Stomach (tissue), 9 donors: ENCODE measurements around the gene ADAM22. TPM values are rescaled to one million over a fixed set of nuclear protein-coding genes. Genes with fewer than 3 reads are reported as not detected.

ENCODE experiments used
- DNase-seq, 2 donors: peaks; one replicate each; pipeline versions ENCODE4 v3.0.0 to v3.0.0-alpha.2; 2013 to 2019
- H3K27ac ChIP-seq, 5 donors: fragments of 200-600 bp in 4 of 5; sonication (generic) in 4 of 5; one replicate each; pipeline ENCODE4 v1.5.1; 2013 to 2019; ENCODE audit warnings: mild to moderate bottlenecking in 1 of 5, moderate library complexity in 1 of 5
- H3K27me3 ChIP-seq, 3 donors: fragments of 200-600 bp; sonication (generic); one replicate each; pipeline ENCODE4 v1.5.1; 2017 to 2019; ENCODE audit warnings: mixed run types in 1 of 3
- H3K36me3 ChIP-seq, 4 donors: fragments of 200-600 bp; sonication (generic); 1 replicate in 3 of 4; 2 replicates in 1 of 4; pipeline ENCODE4 v1.5.1; 2016 to 2019
- H3K4me1 ChIP-seq, 4 donors: fragments of 200-600 bp; sonication (generic); one replicate each; pipeline ENCODE4 v1.5.1; 2016 to 2019
- H3K4me3 ChIP-seq, 4 donors: fragments of 200-600 bp; sonication (generic) in 3 of 4; one replicate each; pipeline ENCODE4 v1.5.1; 2016 to 2019; ENCODE audit warnings: mild to moderate bottlenecking in 1 of 4
- H3K9me3 ChIP-seq, 4 donors: fragments of 200-600 bp; sonication (generic); one replicate each; pipeline ENCODE4 v1.5.1; 2016 to 2019
- EP300 ChIP-seq: sonication (generic); formaldehyde crosslinking; IDR thresholded peaks from one replicate; pipeline ENCODE4 v1.6.1; 2017; ENCODE audit warnings: antibody characterized with exemption
- POLR2A ChIP-seq, 4 donors: fragments of 450-650 bp; IDR thresholded peaks; one replicate each; pipeline ENCODE4 v1.6.1; 2016; ENCODE audit warnings: antibody characterized with exemption in 4 of 4, control low read depth in 2 of 4, mild to moderate bottlenecking in 1 of 4, moderate library complexity in 1 of 4
- POLR2AphosphoS5 ChIP-seq, 3 donors: sonication (generic); formaldehyde crosslinking; IDR thresholded peaks; one replicate each; pipeline ENCODE4 v1.6.1; 2016; ENCODE audit warnings: antibody characterized with exemption in 3 of 3
- WGBS, 5 donors: extraction: QIAGEN DNeasy Blood & Tissue Kit in 3 of 5; methylation state at CpG; one replicate each; pipeline versions ENCODE4 v1.1.5 to v1.1.7; 2013 to 2018; 5-methylcytosine and 5-hydroxymethylcytosine counted together
- intact Hi-C: fragments of 100-400 bp; cut with DNase I; formaldehyde crosslinking; loops from one replicate; pipeline ENCODE4 v1.15.1; 2023; ENCODE audit warnings: low total_unique reads
- polyA plus RNA-seq, 3 donors: library from polyadenylated mRNA; stranded (reverse); fragments of 200-250 nt; gene quantifications; one replicate each; pipeline ENCODE4 v1.2.3, GENCODE V29; 2013
- total RNA-seq, 5 donors: library from RNA; depleted of rRNA; stranded (reverse); fragments of >200 nt; gene quantifications; one replicate each; pipeline versions ENCODE4 v1.1.0 to v1.2.3, GENCODE V29; 2014 to 2016
- TF ChIP-seq, protein P1 (sequence below), 7 experiments: fragments of 450-650 bp in 4 of 7; fragments of 200-600 bp in 3 of 7; sonication (generic) in 3 of 7; IDR thresholded peaks; one replicate each; pipeline ENCODE4 v1.5.1; 2016 to 2019; ENCODE audit warnings: antibody characterized with exemption in 7 of 7, control low read depth in 2 of 7, mild to moderate bottlenecking in 1 of 7
- donor health status: healthy with polysubstance abuse.
- donor health status: Bipolar disorder and iron deficiency.
- donor health status: healthy.

ADAM22 gene
- total and polyA plus RNA-seq, 8 donors = 0.06 to 16.8 (median 0.29) TPM; not detected in 1

DNA sequence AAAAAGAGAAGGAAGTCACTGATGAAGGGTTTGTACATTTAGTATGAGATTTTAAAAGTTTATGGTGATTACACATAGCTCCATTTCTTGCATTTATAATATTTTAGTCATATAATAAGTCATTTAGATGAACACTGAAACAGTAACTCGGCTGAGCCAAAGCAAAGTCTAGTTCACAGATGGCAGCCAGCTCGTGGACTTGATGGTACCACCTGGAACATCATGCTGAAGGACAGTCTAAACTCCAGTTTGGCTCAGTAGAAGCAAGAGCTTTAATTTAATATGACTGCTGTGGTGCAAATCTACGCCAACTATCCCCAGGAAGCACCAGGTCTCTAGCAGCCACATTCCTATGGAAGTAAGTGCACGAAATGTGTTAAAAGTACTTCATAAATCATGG is 269.4 kb downstream of the ADAM22 start:
- Histone ChIP-seq H3K27me3 (no peaks in the 10 kb centered on the region), H3K9me3 (no peaks in the 10 kb centered on the region), H3K4me1 (no peaks in the 10 kb centered on the region), H3K4me3 (no peak overlapping the region), H3K27ac (no peak overlapping the region), H3K36me3 (peaks cover 39 to 76% (median 71%) of the 10 kb centered on the region in 4 donors)
- TF ChIP-seq POLR2AphosphoS5 (IDR thresholded peaks at IDR 0.05) (no peak), POLR2A (IDR thresholded peaks at IDR 0.05) (no peak), EP300 (no peak)
- TF ChIP-seq, protein P1, sequence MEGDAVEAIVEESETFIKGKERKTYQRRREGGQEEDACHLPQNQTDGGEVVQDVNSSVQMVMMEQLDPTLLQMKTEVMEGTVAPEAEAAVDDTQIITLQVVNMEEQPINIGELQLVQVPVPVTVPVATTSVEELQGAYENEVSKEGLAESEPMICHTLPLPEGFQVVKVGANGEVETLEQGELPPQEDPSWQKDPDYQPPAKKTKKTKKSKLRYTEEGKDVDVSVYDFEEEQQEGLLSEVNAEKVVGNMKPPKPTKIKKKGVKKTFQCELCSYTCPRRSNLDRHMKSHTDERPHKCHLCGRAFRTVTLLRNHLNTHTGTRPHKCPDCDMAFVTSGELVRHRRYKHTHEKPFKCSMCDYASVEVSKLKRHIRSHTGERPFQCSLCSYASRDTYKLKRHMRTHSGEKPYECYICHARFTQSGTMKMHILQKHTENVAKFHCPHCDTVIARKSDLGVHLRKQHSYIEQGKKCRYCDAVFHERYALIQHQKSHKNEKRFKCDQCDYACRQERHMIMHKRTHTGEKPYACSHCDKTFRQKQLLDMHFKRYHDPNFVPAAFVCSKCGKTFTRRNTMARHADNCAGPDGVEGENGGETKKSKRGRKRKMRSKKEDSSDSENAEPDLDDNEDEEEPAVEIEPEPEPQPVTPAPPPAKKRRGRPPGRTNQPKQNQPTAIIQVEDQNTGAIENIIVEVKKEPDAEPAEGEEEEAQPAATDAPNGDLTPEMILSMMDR (IDR thresholded peaks at IDR 0.05) = no peak
- 93 to 97% (median 96%) methylated on average over 4 of the region's 4 CpGs for WGBS, 5 donors
- intact Hi-C loops = no loop called here
- DNase-seq = no peak

DNA sequence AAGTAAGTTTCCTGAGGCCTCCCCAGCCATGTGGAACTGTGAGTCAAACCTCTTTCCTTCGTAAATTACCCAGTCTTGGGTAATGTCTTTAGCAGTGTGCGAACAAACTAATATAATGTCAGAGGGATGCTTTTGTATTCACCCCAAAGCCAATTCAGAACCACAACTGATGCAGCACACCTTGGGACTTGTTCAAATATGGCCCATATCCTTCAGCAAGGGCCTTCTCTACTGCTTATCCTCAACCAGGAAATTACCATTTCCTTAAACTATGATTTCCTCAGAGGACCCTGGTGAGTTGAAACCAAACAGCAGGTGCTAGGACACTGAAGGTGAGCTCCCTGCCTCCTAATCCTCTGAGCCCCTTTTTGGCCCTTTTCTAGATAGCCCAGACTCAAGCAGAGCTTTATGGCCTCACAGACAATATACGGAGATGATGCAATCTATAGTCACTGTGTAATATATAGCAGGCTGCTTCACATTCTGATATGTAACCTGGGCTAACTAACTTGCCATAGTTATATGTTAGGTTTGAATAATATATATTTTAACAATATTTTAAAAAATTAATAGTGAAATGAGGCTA is 270.6 kb downstream of the ADAM22 start:
- TF ChIP-seq POLR2A (IDR thresholded peaks at IDR 0.05) (no peak), POLR2AphosphoS5 (IDR thresholded peaks at IDR 0.05) (no peak), EP300 (no peak)
- TF ChIP-seq, protein P1 (IDR thresholded peaks at IDR 0.05) = no peak
- DNase-seq = no peak
- Histone ChIP-seq H3K9me3 (no peaks in the 10 kb centered on the region), H3K36me3 (peaks cover 51 to 88% (median 83%) of the 10 kb centered on the region in 4 donors), H3K4me3 (no peak overlapping the region), H3K4me1 (no peaks in the 10 kb centered on the region), H3K27me3 (no peaks in the 10 kb centered on the region), H3K27ac (no peak overlapping the region)
- intact Hi-C loops = no loop called here
- WGBS, 5 donors = 95 to 98% (median 96%) methylated on average over 3 of the region's 3 CpGs

DNA sequence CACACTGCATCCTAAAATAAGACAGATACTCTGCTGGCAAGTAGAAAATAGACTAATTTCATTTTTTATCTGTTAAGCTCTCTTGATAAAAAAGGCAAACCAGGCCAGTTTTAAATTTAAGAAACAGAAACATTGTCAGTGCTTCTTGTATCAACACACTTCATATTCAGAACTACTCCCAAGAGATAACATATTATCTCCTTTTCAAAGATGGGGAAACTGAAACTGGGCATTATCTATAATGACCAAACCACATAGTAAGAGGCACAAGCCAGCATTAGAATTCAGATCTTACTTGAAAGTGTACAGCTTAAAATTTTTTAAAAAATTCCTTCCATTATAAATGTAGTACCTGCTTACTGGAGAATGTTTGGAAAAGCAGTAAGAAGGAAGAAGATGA is 271.1 kb downstream of the ADAM22 start:
- Histone ChIP-seq H3K27me3 (no peaks in the 10 kb centered on the region), H3K9me3 (no peaks in the 10 kb centered on the region), H3K4me3 (no peak overlapping the region), H3K4me1 (no peaks in the 10 kb centered on the region), H3K36me3 (peaks cover 55 to 94% (median 89%) of the 10 kb centered on the region in 4 donors), H3K27ac (no peak overlapping the region)
- TF ChIP-seq POLR2A (IDR thresholded peaks at IDR 0.05) = no peak
- TF ChIP-seq, protein P1 (IDR thresholded peaks at IDR 0.05) = no peak
- TF ChIP-seq POLR2AphosphoS5 (IDR thresholded peaks at IDR 0.05) = no peak
- no peak for TF ChIP-seq EP300
- no peak for DNase-seq
- intact Hi-C loops = no loop called here

DNA sequence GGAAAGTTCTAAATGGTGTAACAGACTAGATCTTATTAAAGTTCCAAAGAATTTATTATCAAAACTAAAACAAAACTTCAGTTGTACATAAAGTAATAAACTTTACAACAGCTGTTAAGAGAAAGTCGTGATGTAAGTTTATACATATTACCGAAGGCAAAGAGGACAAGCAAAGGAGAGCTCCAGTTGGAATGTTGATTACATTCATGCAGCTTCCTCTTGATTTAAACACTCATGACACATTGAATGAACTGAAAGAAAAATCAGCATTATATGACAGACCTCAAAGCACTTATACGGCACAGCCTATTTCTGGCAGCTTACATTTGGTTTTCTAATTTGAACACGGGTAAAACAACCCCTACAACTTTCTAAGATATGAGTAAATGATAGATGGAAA is 272.2 kb downstream of the ADAM22 start:
- no peak for DNase-seq
- Histone ChIP-seq H3K4me3 (no peak overlapping the region), H3K27ac (no peak overlapping the region), H3K36me3 (peaks cover 57 to 100% (median 96%) of the 10 kb centered on the region in 4 donors), H3K4me1 (no peaks in the 10 kb centered on the region), H3K9me3 (no peaks in the 10 kb centered on the region), H3K27me3 (no peaks in the 10 kb centered on the region)
- TF ChIP-seq POLR2AphosphoS5 (IDR thresholded peaks at IDR 0.05) (no peak), EP300 (no peak), POLR2A (IDR thresholded peaks at IDR 0.05) (no peak)
- TF ChIP-seq, protein P1 (IDR thresholded peaks at IDR 0.05) = no peak
- 67 to 82% (median 78%) methylated on average over 4 of the region's 4 CpGs for WGBS, 5 donors
- intact Hi-C loops = no loop called here
